Neutrophil (primary cell): ENCODE measurements around the gene RPTOR.

Experiments used
- H3K27ac ChIP-seq: fragments of 200-600 bp; sonication (generic); 2 replicates; pipeline ENCODE4 v1.5.1; 2016; ENCODE audit warnings: mild to moderate bottlenecking, moderate library complexity
- H3K27me3 ChIP-seq: fragments of 200-600 bp; sonication (generic); 2 replicates; pipeline ENCODE4 v1.6.0; 2016; ENCODE audit warnings: mild to moderate bottlenecking
- H3K36me3 ChIP-seq: fragments of 200-600 bp; sonication (generic); 2 replicates; pipeline ENCODE4 v1.5.1; 2017
- H3K4me1 ChIP-seq, 2 experiments: fragments of 200-600 bp in 1 of 2; sonication (generic) in 1 of 2; 1 replicate in 1 of 2; 2 replicates in 1 of 2; pipeline versions ENCODE4 v1.5.1 to v1.6.1; 2013 to 2016; ENCODE audit warnings: low read depth in 1 of 2, low read length in 1 of 2, mild to moderate bottlenecking in 1 of 2, moderate library complexity in 1 of 2; ENCODE audit not compliant: control insufficient read depth in 1 of 2, insufficient read depth in 1 of 2
- H3K4me3 ChIP-seq, 2 experiments: fragments of 200-600 bp in 1 of 2; sonication (generic) in 1 of 2; 1 replicate in 1 of 2; 2 replicates in 1 of 2; pipeline ENCODE4 v1.5.1; 2013 to 2016; ENCODE audit warnings: low read depth in 1 of 2, low read length in 1 of 2, mild to moderate bottlenecking in 1 of 2, moderate library complexity in 1 of 2
- H3K9me3 ChIP-seq: fragments of 200-600 bp; sonication (generic); 2 replicates; pipeline ENCODE4 v1.5.1; 2016
- CTCF ChIP-seq: fragments of 200-600 bp; sonication (generic); IDR thresholded peaks from 2 replicates; pipeline ENCODE4 v1.5.1; 2016; ENCODE audit warnings: antibody characterized with exemption

The RPTOR gene

GRCh38 chr17:80981062-80981902 is 436.6 kb downstream of the RPTOR start:
- Histone ChIP-seq H3K4me1 (peaks cover 3 to 8% of the 10 kb centered on the region in 2 experiments), H3K36me3 (no peaks in the 10 kb centered on the region), H3K9me3 (no peaks in the 10 kb centered on the region), H3K27me3 (peaks cover 20% of the 10 kb centered on the region), H3K4me3 (no peak overlapping the region), H3K27ac (no peak overlapping the region)
- TF ChIP-seq CTCF, result peak; percentile 66

DNA sequence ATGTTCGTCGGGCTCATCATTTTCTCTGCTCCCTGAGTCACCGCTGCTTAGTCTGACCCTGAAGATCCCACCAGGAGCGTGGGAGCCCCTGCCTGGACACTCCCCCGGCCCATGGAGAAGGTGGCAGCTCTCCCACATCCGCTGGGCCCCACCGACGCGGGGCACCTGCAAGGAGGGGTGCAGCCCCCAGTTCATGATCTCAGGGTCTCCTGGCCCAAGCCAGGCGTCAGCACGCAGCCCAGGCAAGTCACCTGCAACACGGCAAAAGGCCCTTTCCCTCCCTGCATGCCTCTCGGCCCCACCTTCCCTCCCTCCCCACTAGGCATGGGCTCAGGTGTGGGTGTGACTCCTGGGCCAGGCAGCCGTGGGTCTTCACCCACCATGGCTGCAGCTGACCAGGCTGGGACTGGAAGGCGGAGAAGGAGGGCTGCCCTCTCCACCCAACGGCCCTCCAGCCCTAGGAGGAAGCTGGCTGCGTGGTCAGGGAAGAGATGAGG is 437.3 kb downstream of the RPTOR start:
- H3K4me1 ChIP-seq, result peaks cover 10 to 15% of the 10 kb centered on the region in 2 experiments
- H3K27ac ChIP-seq, result no peak overlapping the region
- no peaks in the 10 kb centered on the region for H3K9me3 ChIP-seq
- H3K36me3 ChIP-seq, result no peaks in the 10 kb centered on the region
- peaks cover 20% of the 10 kb centered on the region for H3K27me3 ChIP-seq
- no peak overlapping the region for H3K4me3 ChIP-seq
- no peak for TF ChIP-seq CTCF

- no peak overlapping the region for H3K4me3 ChIP-seq
- H3K4me1 ChIP-seq, result peaks cover 15 to 20% of the 10 kb centered on the region in 2 experiments
- no peak overlapping the region for H3K27ac ChIP-seq
- H3K27me3 ChIP-seq, result peaks cover 20% of the 10 kb centered on the region
- TF ChIP-seq CTCF, result no peak
- H3K9me3 ChIP-seq, result no peaks in the 10 kb centered on the region
- no peaks in the 10 kb centered on the region for H3K36me3 ChIP-seq
Measured at GRCh38 chr17:80982426-80982974, 437.9 kb downstream of the RPTOR start.

GRCh38 chr17:80983545-80983944 is 438.9 kb downstream of the RPTOR start:
- Histone ChIP-seq H3K27ac (no peak overlapping the region), H3K4me3 (no peak overlapping the region), H3K36me3 (no peaks in the 10 kb centered on the region), H3K9me3 (no peaks in the 10 kb centered on the region), H3K27me3 (peaks cover 22% of the 10 kb centered on the region), H3K4me1 (peaks cover 16 to 22% of the 10 kb centered on the region in 2 experiments)
- no peak for TF ChIP-seq CTCF

DNA sequence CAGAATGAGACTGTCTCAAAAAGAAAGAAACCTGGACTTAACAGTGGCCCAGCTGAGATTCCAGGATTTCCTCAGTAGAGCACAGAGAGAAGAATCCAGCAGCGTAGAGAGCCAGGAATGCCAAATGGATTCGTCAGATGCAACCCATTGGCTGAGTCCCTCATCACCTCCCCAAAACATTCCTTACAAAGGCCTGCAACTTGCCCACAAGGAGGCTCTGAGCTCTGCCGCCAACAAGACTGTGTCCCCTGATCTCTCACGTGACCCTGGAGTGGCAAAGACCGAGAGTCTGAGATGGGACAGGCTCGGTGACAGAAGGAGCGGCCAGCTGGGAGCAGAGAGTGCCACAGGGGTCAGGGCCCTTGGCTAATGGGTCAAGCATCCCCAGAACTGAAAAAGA is 440.1 kb downstream of the RPTOR start:
- no peaks in the 10 kb centered on the region for H3K9me3 ChIP-seq
- H3K27ac ChIP-seq, result no peak overlapping the region
- H3K27me3 ChIP-seq, result peaks cover 32% of the 10 kb centered on the region
- no peaks in the 10 kb centered on the region for H3K36me3 ChIP-seq
- H3K4me3 ChIP-seq, result no peak overlapping the region
- peaks cover 16 to 34% of the 10 kb centered on the region in 2 experiments for H3K4me1 ChIP-seq
- no peak for TF ChIP-seq CTCF
